ENCODE measurements around the gene ANKFY1. TPM values are rescaled to one million over a fixed set of nuclear protein-coding genes. Genes with fewer than 3 reads are reported as not detected.
A peak's percentile ranks its signal among the peaks of the same experiment; 100 is the strongest.

The ANKFY1 gene
- total RNA-seq, 6 experiments from 2014 or later: 21.3 to 34.9 (median 29.5) TPM

DNA sequence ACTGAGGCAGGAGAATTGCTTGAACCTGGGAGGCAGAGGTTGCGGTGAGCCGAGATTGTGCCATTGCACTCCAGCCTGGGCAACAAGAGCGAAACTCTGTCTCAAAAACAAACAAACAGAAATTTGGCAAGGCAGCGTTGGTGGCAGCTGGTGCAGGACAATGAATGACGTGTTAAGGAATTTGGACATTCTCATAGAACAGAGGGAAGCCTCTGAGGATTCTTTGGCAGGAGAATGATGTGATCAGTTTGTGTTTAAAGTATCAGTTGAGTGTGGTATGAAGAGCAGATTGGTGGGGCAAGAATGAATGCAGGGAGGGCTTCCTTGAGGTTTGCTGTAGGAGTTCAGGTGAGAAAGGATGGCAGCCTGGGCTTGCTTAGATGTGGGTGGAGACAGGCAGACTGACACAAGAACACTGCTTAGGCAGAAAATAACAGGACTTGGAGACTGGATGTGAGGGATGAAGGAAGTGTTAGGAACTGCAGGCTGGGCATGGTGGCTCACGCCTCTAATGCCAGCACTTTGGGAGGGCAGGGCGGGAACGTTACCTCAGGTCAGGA is 115.9 kb downstream of the ANKFY1 start:
- peak overlapping the region in 2 of 3 donors; percentile 47 to 84 for H3K27ac ChIP-seq
- TF ChIP-seq POLR2A (IDR thresholded peaks at IDR 0.05): no peak
- TF ChIP-seq, protein P1, sequence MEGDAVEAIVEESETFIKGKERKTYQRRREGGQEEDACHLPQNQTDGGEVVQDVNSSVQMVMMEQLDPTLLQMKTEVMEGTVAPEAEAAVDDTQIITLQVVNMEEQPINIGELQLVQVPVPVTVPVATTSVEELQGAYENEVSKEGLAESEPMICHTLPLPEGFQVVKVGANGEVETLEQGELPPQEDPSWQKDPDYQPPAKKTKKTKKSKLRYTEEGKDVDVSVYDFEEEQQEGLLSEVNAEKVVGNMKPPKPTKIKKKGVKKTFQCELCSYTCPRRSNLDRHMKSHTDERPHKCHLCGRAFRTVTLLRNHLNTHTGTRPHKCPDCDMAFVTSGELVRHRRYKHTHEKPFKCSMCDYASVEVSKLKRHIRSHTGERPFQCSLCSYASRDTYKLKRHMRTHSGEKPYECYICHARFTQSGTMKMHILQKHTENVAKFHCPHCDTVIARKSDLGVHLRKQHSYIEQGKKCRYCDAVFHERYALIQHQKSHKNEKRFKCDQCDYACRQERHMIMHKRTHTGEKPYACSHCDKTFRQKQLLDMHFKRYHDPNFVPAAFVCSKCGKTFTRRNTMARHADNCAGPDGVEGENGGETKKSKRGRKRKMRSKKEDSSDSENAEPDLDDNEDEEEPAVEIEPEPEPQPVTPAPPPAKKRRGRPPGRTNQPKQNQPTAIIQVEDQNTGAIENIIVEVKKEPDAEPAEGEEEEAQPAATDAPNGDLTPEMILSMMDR (IDR thresholded peaks at IDR 0.05): no peak
- H3K27me3 ChIP-seq: no peaks in the 10 kb centered on the region
- H3K36me3 ChIP-seq: peaks cover 0 to 4% (median 0%) of the 10 kb centered on the region in 4 donors
- DNase-seq (peak in 1 of 3 donors; percentile 62), ATAC-seq (peak in 3 of 4 donors; percentile 9 to 24 (median 21))
- WGBS (ENCODE audit: insufficient coverage, low coverage, low lambda C conversion rate, missing lambda C conversion rate): 44% methylated on average over 7 of the region's 8 CpGs
- H3K4me1 ChIP-seq: peaks cover 0 to 16% (median 0%) of the 10 kb centered on the region in 4 donors
- intact Hi-C loops (cut with DNase I): no loop called here
- H3K9me3 ChIP-seq: no peaks in the 10 kb centered on the region
- no peak overlapping the region for H3K4me3 ChIP-seq

- H3K36me3 ChIP-seq: no peaks in the 10 kb centered on the region
- H3K9me3 ChIP-seq: no peaks in the 10 kb centered on the region
- H3K27ac ChIP-seq: peak overlapping the region in 1 of 3 donors; percentile 84
- TF ChIP-seq, protein P1 (IDR thresholded peaks at IDR 0.05): no peak
- TF ChIP-seq POLR2A (IDR thresholded peaks at IDR 0.05): no peak
- WGBS (ENCODE audit: insufficient coverage, low coverage, low lambda C conversion rate, missing lambda C conversion rate): 66% methylated on average over 5 of the region's 5 CpGs
- no peak for DNase-seq
- intact Hi-C loops (cut with DNase I): no loop called here
- ATAC-seq: no peak
- H3K27me3 ChIP-seq: no peaks in the 10 kb centered on the region
- no peak overlapping the region for H3K4me3 ChIP-seq
- H3K4me1 ChIP-seq: peaks cover 0 to 19% (median 2%) of the 10 kb centered on the region in 4 donors
These were observed 117.1 kb downstream of the ANKFY1 start for GRCh38 chr17:4146641-4147040.

- no peak for TF ChIP-seq POLR2A (IDR thresholded peaks at IDR 0.05)
- TF ChIP-seq, protein P1 (IDR thresholded peaks at IDR 0.05): no peak
- 69% methylated on average over 3 of the region's 3 CpGs for WGBS (ENCODE audit: insufficient coverage, low coverage, low lambda C conversion rate, missing lambda C conversion rate)
- intact Hi-C loops (cut with DNase I): no loop called here
- peak overlapping the region; percentile 97 to 99 (median 98) for H3K27ac ChIP-seq
- H3K4me1 ChIP-seq: peaks cover 3 to 41% (median 14%) of the 10 kb centered on the region in 4 donors
- ATAC-seq: no peak
- peak overlapping the region; percentile 99 to 100 (median 99) for H3K4me3 ChIP-seq
- DNase-seq: no peak
- no peaks in the 10 kb centered on the region for H3K36me3 ChIP-seq
- no peaks in the 10 kb centered on the region for H3K9me3 ChIP-seq
- H3K27me3 ChIP-seq: no peaks in the 10 kb centered on the region
These were observed 119.4 kb downstream of the ANKFY1 start for GRCh38 chr17:4144422-4144747.

- WGBS (ENCODE audit: insufficient coverage, low coverage, low lambda C conversion rate, missing lambda C conversion rate): under 1% methylated on average over 32 of the region's 69 CpGs
- no peaks in the 10 kb centered on the region for H3K9me3 ChIP-seq
- H3K4me3 ChIP-seq: peak overlapping the region; percentile 99 to 100 (median 99)
- ATAC-seq (peak; percentile 80 to 88 (median 84)), DNase-seq (peak; percentile 91 to 94 (median 92))
- intact Hi-C loops (cut with DNase I): no loop called here
- H3K27me3 ChIP-seq: no peaks in the 10 kb centered on the region
- H3K36me3 ChIP-seq: no peaks in the 10 kb centered on the region
- peaks cover 4 to 45% (median 14%) of the 10 kb centered on the region in 4 donors for H3K4me1 ChIP-seq
- H3K27ac ChIP-seq: peak overlapping the region; percentile 97 to 99 (median 98)
- TF ChIP-seq, protein P1 (IDR thresholded peaks at IDR 0.05): peak in 1 of 4 donors; percentile 12
- TF ChIP-seq POLR2A (IDR thresholded peaks at IDR 0.05): peak; percentile 51
These were observed 120.0 kb downstream of the ANKFY1 start for GRCh38 chr17:4143563-4144421.
